ENCODE measurements around the gene SORL1. TPM values are rescaled to one million over a fixed set of nuclear protein-coding genes. Genes with fewer than 3 reads are reported as not detected.

SORL1 gene
- total and polyA plus RNA-seq, 2 of the 13 experiments (the other 11 are each of a cell fraction or from before 2014, with no cell fraction given): 21.3 to 148 TPM

DNA sequence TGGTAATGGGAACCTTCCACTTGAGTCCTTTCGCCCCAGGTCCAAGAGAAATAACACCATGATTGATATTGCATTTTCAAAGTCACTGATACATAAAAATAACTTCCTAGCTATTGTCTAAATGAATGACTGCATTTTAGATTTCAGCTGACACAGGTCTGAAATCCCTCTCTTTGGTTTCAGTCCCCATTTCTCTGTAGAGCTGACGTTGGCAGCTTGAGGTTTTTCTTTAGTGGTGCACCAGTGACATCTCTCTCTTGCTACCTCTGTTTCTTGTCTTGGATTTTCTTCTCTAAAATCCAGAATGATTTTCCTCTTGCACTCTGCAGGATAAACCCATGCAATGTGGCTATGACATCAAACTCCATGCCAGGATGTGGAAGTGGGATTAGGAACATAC is 31.7 kb upstream of the SORL1 start (continued):
- TF ChIP-seq, protein P1, sequence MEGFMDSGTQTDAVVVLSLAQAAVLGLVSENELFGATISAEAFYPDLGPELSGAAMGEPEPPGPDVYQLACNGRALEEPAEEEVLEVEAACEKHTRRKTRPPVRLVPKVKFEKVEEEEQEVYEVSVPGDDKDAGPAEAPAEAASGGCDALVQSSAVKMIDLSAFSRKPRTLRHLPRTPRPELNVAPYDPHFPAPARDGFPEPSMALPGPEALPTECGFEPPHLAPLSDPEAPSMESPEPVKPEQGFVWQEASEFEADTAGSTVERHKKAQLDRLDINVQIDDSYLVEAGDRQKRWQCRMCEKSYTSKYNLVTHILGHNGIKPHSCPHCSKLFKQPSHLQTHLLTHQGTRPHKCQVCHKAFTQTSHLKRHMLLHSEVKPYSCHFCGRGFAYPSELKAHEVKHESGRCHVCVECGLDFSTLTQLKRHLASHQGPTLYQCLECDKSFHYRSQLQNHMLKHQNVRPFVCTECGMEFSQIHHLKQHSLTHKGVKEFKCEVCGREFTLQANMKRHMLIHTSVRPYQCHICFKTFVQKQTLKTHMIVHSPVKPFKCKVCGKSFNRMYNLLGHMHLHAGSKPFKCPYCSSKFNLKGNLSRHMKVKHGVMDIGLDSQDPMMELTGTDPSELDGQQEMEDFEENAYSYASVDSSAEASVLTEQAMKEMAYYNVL (CRISPR knock-in tag; IDR thresholded peaks at IDR 0.05; ENCODE audit: borderline replicate concordance): no peak
- no peak for TF ChIP-seq ZNF3 (CRISPR knock-in tag; IDR thresholded peaks at IDR 0.05)
- TF ChIP-seq U2AF1 (optimal IDR thresholded peaks at IDR 0.05; ENCODE audit: low read depth, low read length): no peak
- no peak for TF ChIP-seq ZKSCAN8 (CRISPR knock-in tag; IDR thresholded peaks at IDR 0.05; ENCODE audit: borderline replicate concordance)
- no peak for TF ChIP-seq ZFP41 (CRISPR knock-in tag; IDR thresholded peaks at IDR 0.05; ENCODE audit: borderline replicate concordance)
- no peak for TF ChIP-seq ZSCAN20 (CRISPR knock-in tag; IDR thresholded peaks at IDR 0.05; ENCODE audit: borderline replicate concordance)
- TF ChIP-seq POLR2A (IDR thresholded peaks at IDR 0.05; ENCODE audit: insufficient read depth in 1 of 2, low read depth in 2 of 2, low read length in 2 of 2): no peak
- TF ChIP-seq KLF12 (CRISPR knock-in tag; IDR thresholded peaks at IDR 0.05; ENCODE audit: borderline replicate concordance): no peak
- TF ChIP-seq CBX2 (IDR thresholded peaks at IDR 0.05; ENCODE audit: low read depth, low read length): no peak
- no peak for TF ChIP-seq CBX2 (CRISPR knock-in tag; IDR thresholded peaks at IDR 0.05; ENCODE audit: low read depth)
- no peak for TF ChIP-seq ARNT2 (CRISPR knock-in tag; IDR thresholded peaks at IDR 0.05; ENCODE audit: low read depth)
- no peak for TF ChIP-seq NFIB (CRISPR knock-in tag; IDR thresholded peaks at IDR 0.05; ENCODE audit: borderline replicate concordance)
- no peak for TF ChIP-seq ZNF335 (CRISPR knock-in tag; IDR thresholded peaks at IDR 0.05)

Data from HepG2 (cell line).